ENCODE measurements around the gene HAND2.

The HAND2 gene

DNA sequence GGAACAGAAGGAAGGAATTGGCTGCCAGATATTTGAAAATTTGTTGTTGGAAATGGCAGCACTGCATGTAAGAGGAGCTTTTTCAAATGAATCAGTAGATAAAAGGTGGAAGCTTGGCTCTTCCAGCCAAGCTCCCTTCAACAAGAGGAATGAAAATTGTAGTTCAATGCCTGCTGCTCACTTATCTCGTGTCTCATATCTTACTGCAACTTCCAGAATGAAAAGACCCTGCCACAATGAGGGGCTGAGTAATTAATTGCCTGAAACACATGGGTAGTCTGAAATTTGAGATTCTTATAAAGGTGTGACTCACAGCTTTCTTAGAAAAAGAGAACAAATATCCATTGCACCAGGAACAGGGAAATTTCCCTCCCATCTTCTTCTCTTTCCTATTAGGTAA is 53.0 kb downstream of the HAND2 start:
- TF ChIP-seq TAF1 (IDR thresholded peaks at IDR 0.05; ENCODE audit: borderline replicate concordance, insufficient read depth, low read length) (no peak), FOXP2 (optimal IDR thresholded peaks at IDR 0.05; ENCODE audit: borderline replicate concordance, extremely low read depth, extremely low read length, insufficient read depth) (no peak), SIN3A (IDR thresholded peaks at IDR 0.05; ENCODE audit: borderline replicate concordance, insufficient read depth, low read length) (no peak), POLR2AphosphoS5 (IDR thresholded peaks at IDR 0.05; ENCODE audit: low read depth, low read length) (no peak)
- TF ChIP-seq, protein P1, sequence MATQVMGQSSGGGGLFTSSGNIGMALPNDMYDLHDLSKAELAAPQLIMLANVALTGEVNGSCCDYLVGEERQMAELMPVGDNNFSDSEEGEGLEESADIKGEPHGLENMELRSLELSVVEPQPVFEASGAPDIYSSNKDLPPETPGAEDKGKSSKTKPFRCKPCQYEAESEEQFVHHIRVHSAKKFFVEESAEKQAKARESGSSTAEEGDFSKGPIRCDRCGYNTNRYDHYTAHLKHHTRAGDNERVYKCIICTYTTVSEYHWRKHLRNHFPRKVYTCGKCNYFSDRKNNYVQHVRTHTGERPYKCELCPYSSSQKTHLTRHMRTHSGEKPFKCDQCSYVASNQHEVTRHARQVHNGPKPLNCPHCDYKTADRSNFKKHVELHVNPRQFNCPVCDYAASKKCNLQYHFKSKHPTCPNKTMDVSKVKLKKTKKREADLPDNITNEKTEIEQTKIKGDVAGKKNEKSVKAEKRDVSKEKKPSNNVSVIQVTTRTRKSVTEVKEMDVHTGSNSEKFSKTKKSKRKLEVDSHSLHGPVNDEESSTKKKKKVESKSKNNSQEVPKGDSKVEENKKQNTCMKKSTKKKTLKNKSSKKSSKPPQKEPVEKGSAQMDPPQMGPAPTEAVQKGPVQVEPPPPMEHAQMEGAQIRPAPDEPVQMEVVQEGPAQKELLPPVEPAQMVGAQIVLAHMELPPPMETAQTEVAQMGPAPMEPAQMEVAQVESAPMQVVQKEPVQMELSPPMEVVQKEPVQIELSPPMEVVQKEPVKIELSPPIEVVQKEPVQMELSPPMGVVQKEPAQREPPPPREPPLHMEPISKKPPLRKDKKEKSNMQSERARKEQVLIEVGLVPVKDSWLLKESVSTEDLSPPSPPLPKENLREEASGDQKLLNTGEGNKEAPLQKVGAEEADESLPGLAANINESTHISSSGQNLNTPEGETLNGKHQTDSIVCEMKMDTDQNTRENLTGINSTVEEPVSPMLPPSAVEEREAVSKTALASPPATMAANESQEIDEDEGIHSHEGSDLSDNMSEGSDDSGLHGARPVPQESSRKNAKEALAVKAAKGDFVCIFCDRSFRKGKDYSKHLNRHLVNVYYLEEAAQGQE (IDR thresholded peaks at IDR 0.05; ENCODE audit: insufficient read depth in 1 of 2, low read depth in 2 of 2, low read length in 2 of 2): no peak

Measured in PFSK-1 (cell line).